Activated CD8-positive, alpha-beta memory T cell treated with anti-CD3 and anti-CD28 coated beads for 1 hour (primary cell): ENCODE data around the gene KRTAP5-1.

ENCODE experiments used
- DNase-seq, 2 donors: peaks; one replicate each; pipeline ENCODE4 v3.0.0-alpha.2; 2020; ENCODE audit warnings: low read depth in 1 of 2; ENCODE audit errors: extremely low read depth in 1 of 2

The KRTAP5-1 gene

DNA sequence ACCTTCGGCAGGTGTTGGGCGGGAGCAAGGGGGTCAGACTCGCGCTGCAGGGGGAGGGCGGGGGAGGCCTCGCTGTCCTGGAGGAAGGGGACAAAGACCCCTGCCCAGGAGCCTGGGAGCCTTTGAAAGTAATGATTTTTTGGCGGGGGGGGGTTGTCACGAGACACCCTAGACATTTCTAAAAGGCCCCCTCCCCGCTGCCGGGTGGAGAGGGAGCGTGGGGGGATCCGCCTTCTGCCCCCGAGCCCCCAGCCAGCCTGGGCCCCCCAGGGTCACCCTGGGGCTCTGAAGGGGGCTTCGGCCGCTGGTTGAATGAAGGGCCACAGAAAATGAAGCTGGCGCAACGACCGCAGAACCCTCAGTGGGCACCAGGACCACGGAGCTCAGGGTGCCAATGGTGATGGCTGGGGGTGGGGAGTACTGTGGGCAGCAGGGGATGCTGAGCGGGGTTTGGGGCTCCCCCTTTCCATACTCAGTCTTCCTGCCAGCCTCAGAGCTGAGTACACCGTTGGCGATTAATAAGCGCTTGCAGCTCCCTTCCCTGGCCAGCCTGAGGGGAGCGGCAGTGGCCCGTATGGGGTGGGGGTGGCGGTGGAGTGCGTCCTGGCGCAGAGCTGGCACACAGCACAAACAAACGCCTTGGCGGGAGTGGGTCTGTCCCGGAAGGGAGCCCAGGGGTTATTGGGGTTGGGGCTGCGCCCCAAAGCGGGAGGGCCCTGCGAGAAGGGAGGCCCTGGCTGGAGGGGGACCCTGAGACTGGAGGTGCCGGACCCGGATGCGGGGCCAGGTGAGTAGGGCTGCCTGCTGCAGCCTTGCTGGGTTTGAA, 11.8 kb downstream of the KRTAP5-1 start:
- no peak for DNase-seq

GRCh38 chr11:1572197-1573076, 12.6 kb downstream of the KRTAP5-1 start, which contains the start of gene DUSP8:
Gene DUSP8, minus strand, starts transcription at chr11:1572271. Its CDS starts 6,445 bp downstream, at chr11:1565826.
- peak; percentile 91 to 94 for DNase-seq

- no peak for DNase-seq
Measured at GRCh38 chr11:1571760-1572196, 13.3 kb downstream of the KRTAP5-1 start.

GRCh38 chr11:1570896-1571759, 14.0 kb downstream of the KRTAP5-1 start:
- DNase-seq: no peak

- DNase-seq: no peak
Measured at GRCh38 chr11:1570531-1570895, 14.6 kb downstream of the KRTAP5-1 start.

- no peak for DNase-seq
Measured at GRCh38 chr11:1570001-1570453, 15.1 kb downstream of the KRTAP5-1 start.

DNA sequence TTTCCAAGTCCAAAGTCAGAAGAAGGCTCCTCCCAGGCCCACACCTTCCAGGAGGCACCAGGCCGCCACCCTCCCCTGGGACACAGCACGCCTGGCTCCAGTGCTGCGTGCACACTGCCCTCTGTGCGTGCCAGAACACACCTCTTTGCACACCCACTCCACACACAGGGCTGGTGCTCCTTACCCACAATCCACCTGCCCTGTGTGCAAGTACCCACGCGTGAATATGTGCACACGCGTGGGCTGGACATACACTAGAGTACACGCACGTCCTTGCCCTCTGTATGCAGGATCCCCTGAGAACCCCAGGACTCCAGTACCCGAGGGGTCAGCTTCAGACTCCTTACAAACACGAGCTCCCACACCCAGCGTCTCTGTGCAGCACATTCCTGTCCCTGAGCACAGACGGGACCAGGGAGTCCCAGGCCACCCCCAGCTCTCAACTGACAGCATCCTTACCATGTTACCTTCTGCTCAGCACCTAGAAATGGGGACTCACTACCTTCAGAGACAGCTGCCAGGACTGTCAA, 15.8 kb downstream of the KRTAP5-1 start:
- no peak for DNase-seq

DNA sequence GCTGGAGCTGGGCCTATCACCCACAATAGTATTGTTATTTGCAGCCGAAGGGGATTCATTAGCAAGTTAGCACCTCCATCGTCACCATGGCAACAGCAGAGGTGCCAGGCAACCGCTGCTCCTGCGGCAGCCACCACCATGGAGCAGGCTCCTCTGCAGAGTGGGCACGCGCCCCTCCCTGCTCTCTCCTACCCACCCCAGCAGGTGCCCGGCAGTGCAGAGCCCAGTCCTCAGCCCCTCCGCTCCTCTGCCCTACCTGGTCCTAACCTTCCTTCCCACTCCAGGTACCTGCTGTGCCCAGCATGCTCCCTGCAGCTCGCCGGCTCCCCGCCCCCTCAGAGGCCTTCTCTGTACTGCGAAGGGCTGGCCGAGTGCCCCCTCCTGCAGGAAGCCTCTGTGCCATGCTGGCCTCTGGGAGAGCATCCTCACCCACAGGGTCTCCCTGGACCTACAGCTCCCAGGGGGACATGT, 16.6 kb downstream of the KRTAP5-1 start:
- DNase-seq: peak in 1 of 2 donors; percentile 42

- DNase-seq: no peak
Measured at GRCh38 chr11:1567721-1568100, 17.4 kb downstream of the KRTAP5-1 start.

GRCh38 chr11:1567052-1567720, 17.9 kb downstream of the KRTAP5-1 start:
- DNase-seq: no peak

DNA sequence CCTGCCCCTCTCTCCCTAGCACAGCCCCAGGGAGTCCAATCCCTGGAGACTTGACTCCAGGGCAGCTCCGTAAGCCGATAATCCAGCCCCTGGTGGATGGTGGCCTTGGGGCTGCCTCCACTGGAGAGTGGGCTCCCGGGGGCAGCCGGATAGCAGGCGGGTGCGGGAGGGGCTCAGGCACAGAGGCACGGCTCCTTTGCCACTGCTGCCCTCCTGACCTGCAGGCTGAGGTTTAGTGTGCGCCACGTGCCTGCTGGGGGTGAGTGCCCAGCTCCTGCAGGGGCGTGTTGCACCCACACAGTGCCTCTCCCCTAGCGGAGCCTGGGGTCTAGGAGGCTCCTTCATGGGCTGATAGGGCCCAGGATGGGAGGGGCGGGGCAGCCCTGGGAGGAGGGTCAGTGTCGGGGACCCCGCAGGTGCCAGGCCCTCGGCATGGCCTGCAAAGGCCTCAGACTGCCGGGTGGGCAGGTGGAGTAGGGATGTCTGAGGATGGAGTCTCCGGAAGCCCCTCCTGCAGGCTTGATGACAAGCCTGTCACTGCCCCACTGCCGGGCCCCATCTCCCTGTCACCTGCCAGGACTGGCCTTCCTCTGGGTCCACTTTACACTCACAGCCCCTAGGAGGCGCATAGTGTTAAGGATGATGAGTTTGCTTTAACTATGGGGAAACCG, 18.6 kb downstream of the KRTAP5-1 start:
- no peak for DNase-seq

- no peak for DNase-seq
Measured at GRCh38 chr11:1565904-1566247, 19.2 kb downstream of the KRTAP5-1 start.

DNA sequence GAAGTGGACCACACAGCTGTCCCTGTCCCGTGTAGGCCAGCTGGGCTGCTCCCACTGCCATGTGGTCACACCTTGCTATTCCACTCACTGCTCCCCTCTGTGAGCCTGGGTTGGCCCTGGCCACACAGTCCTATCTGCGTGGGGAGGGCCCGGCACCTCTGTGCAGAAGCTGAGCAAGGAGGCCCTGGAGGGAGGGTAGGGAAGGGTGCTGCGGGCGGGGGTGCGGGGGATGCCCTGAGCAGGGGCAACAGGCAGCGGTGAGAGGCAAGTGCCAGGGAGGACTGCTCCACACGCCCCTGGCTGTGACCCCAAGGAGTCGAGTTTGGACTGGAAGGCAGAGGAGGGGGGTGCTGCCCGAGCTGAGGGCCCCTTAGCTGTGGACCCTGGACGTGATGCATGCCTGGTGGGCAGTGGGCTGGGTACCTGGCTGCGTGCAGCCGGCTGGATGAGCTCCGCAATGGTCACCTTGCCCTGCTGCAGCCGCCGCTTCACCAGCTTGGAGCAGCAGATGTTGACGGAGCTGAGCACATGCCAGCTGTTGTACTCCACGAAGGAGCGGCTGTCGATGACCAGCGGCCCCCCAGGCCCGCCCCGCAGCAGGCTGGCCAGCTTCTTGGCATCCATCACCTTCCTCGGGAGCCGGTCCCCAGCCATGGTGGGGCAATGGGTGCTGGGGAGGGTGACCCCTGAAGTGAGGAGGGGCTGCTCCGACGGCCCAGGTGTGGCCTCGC, 19.7 kb downstream of the KRTAP5-1 start:
- no peak for DNase-seq

- no peak for DNase-seq
Measured at GRCh38 chr11:1564535-1565172, 20.4 kb downstream of the KRTAP5-1 start.

DNA sequence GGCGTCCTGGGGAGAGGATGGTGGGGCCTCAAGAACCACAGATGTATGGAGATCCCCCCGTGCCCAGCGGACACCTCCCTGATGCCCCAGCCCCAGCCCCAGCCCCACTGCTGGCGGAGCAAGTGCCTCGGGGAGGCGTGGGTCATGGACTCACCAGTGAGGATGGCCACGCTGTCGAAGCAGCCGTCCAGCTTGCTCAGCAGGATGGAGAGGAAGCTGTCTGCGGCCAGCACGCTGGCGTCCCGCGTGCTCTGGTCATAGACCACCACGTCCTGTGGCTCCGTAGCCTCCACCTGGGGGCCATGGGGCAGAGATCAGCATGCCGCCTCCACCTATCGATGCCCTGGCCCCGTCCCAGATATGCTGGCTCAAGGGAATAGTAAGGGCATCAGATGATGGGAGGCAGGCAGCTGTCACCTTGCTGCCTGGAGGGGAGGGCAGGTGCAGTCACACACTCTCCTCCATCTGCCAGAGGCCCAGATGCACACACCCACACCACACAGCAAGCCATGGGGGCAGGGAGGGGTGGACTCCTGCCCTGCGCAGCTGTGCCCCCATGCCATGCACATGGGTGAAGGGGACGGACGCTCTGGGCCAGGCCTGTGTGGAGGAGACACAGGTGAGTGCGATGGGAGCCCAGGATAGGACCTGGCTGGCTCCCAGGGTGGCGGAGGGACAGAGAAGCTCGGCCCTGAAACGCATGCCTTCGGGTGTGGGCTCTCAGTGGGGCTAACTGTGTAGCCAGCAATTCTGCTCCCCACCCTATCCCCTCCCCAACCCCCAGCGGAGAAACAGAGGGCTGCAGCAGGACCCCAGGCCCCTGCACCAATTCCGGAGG, 21.2 kb downstream of the KRTAP5-1 start:
- DNase-seq: no peak

DNA sequence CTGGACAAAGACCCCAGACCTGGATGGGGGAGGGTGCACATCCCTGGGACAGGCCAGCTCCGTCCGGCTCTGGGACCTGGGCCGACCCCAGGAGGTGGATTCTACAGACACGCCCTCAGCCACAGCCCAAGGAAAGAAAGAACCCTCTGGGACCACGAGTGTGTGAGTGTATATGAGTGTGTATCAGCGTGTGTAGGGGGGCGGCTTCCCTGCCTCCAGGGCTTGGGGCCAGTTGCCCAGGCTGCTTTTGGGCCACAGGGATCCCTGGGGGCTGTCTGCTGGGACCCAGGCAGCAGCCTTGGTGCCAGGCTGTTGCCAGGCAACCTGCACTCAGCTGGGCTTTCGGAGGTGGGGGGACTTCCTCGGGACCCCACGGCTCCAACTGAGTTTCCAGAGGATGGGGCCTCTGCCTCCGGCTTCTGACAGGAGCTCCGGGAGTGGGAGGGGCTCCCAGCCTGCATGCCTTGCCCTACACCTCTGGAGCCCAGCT, 21.9 kb downstream of the KRTAP5-1 start:
- no peak for DNase-seq

GRCh38 chr11:1562469-1563148, 22.5 kb downstream of the KRTAP5-1 start:
- DNase-seq: no peak
